Gastrocnemius medialis (tissue), 4 donors: Measurements from ENCODE around the gene SCNN1A.

Source experiments
- CTCF ChIP-seq, 5 experiments: fragments of 450-650 bp in 3 of 5; fragments of 200-600 bp in 2 of 5; sonication (generic) in 2 of 5; IDR thresholded peaks in 4 of 5; conservative IDR thresholded peaks in 1 of 5; 1 replicate in 4 of 5; 2 replicates in 1 of 5; pipeline ENCODE4 v1.5.1; 2016 to 2019; ENCODE audit warnings: antibody characterized with exemption in 5 of 5, mild to moderate bottlenecking in 3 of 5, moderate library complexity in 3 of 5
- POLR2A ChIP-seq, 2 donors: fragments of 450-650 bp; IDR thresholded peaks; one replicate each; pipeline ENCODE4 v1.6.1; 2017; ENCODE audit warnings: antibody characterized with exemption in 2 of 2, mild to moderate bottlenecking in 2 of 2, moderate library complexity in 2 of 2

GRCh38 chr12:6396031-6396430, 20.7 kb upstream of the SCNN1A start:
- TF ChIP-seq CTCF (IDR thresholded peaks at IDR 0.05 in 4 of 5, conservative IDR thresholded peaks at IDR 0.05 in 1 of 5), result no peak
- no peak for TF ChIP-seq POLR2A (IDR thresholded peaks at IDR 0.05)
